Stomach smooth muscle (tissue), 2 donors: ENCODE results near the gene SH2D2A.
"Not testable (repeated sequence)": the region's sequence is repeated elsewhere in the genome, so short reads cannot be mapped to it uniquely, and the experiment has no call there.

Experiments used
- H3K27ac ChIP-seq: one replicate; pipeline ENCODE4 v1.7.0; 2013; ENCODE audit warnings: mild to moderate bottlenecking, low read length, inconsistent platforms
- H3K27me3 ChIP-seq, 2 donors: one replicate each; pipeline ENCODE4 v1.7.0; 2013; ENCODE audit warnings: low read length in 2 of 2; ENCODE audit not compliant: insufficient read depth in 2 of 2, control insufficient read depth in 1 of 2
- H3K36me3 ChIP-seq, 2 donors: one replicate each; pipeline ENCODE4 v1.7.0; 2013; ENCODE audit warnings: low read length in 2 of 2; ENCODE audit not compliant: control insufficient read depth in 2 of 2, insufficient read depth in 2 of 2
- H3K4me1 ChIP-seq: one replicate; pipeline ENCODE4 v1.7.0; 2013; ENCODE audit warnings: low read length; ENCODE audit not compliant: control insufficient read depth, insufficient read depth
- H3K4me3 ChIP-seq, 2 donors: one replicate each; pipeline ENCODE4 v1.7.0; 2013; ENCODE audit warnings: low read length in 2 of 2
- H3K9ac ChIP-seq, 2 donors: one replicate each; pipeline ENCODE4 v1.7.0; 2013; ENCODE audit warnings: low read length in 2 of 2, mild to moderate bottlenecking in 1 of 2
- H3K9me3 ChIP-seq, 2 donors: one replicate each; pipeline ENCODE4 v1.7.0; 2013; ENCODE audit warnings: low read length in 2 of 2; ENCODE audit not compliant: control insufficient read depth in 2 of 2
- donor health status: healthy.
- donor health status: Pancreatic carcinoma.

The SH2D2A gene

GRCh38 chr1:156767101-156767878 lies 49.4 kb downstream of the SH2D2A start, which contains the start of gene PRCC:
Gene PRCC (plus strand): TSS chr1:156767535. CDS start chr1:156767772, 237 bp downstream.
- Histone ChIP-seq H3K9me3 (no peaks in the 10 kb centered on the region), H3K27ac (peak within 1 kb of the TSS; percentile 95), H3K4me1 (peaks cover 39% of the 10 kb centered on the region), H3K9ac (peak within 1 kb of the TSS; percentile 99), H3K27me3 (no peaks in the 10 kb centered on the region), H3K36me3 (peaks cover 4 to 7% of the 10 kb centered on the region in 2 donors), H3K4me3 (peak within 1 kb of the TSS; percentile 97)

GRCh38 chr1:156766298-156767100 lies 50.1 kb downstream of the SH2D2A start:
- no peaks in the 10 kb centered on the region for H3K27me3 ChIP-seq
- peak overlapping the region; percentile 95 for H3K27ac ChIP-seq
- peaks cover 37% of the 10 kb centered on the region for H3K4me1 ChIP-seq

GRCh38 chr1:156765666-156766065 lies 51.0 kb downstream of the SH2D2A start:
- Histone ChIP-seq H3K27ac (no peak overlapping the region), H3K27me3 (no peaks in the 10 kb centered on the region), H3K36me3 (peaks cover 0 to 2% of the 10 kb centered on the region in 2 donors), H3K9ac (no peak overlapping the region), H3K9me3 (no peaks in the 10 kb centered on the region), H3K4me1 (peaks cover 28% of the 10 kb centered on the region), H3K4me3 (peak overlapping the region in 1 of 2 donors; percentile 97)

More at GRCh38 chr1:156766298-156767100, 50.1 kb downstream of the SH2D2A start:
- Histone ChIP-seq H3K9ac (peak overlapping the region; percentile 90 to 96), H3K36me3 (peaks cover 4 to 7% of the 10 kb centered on the region in 2 donors), H3K4me3 (peak overlapping the region; percentile 97), H3K9me3 (no peaks in the 10 kb centered on the region)

- H3K4me1 ChIP-seq: peaks cover 25% of the 10 kb centered on the region
- not testable (repeated sequence) for H3K27me3 ChIP-seq, H3K9me3 ChIP-seq, H3K36me3 ChIP-seq, H3K9ac ChIP-seq, H3K4me3 ChIP-seq, H3K27ac ChIP-seq
Observed at GRCh38 chr1:156765136-156765535, 51.5 kb downstream of the SH2D2A start.

- H3K27me3 ChIP-seq: no peaks in the 10 kb centered on the region
- H3K4me3 ChIP-seq: no peak overlapping the region
- no peaks in the 10 kb centered on the region for H3K36me3 ChIP-seq
- no peak overlapping the region for H3K9ac ChIP-seq
- H3K4me1 ChIP-seq: no peaks in the 10 kb centered on the region
- no peaks in the 10 kb centered on the region for H3K9me3 ChIP-seq
- H3K27ac ChIP-seq: no peak overlapping the region
Observed at GRCh38 chr1:156760796-156761104, 55.9 kb downstream of the SH2D2A start.

- Histone ChIP-seq H3K9ac (no peak overlapping the region), H3K9me3 (no peaks in the 10 kb centered on the region), H3K27ac (no peak overlapping the region), H3K4me3 (no peak overlapping the region), H3K36me3 (no peaks in the 10 kb centered on the region), H3K4me1 (no peaks in the 10 kb centered on the region), H3K27me3 (no peaks in the 10 kb centered on the region)
Observed at GRCh38 chr1:156760092-156760795, 56.4 kb downstream of the SH2D2A start.

GRCh38 chr1:156757572-156758253 lies 58.9 kb downstream of the SH2D2A start:
- not testable (repeated sequence) for H3K27me3 ChIP-seq, H3K9ac ChIP-seq, H3K4me1 ChIP-seq, H3K4me3 ChIP-seq, H3K9me3 ChIP-seq, H3K36me3 ChIP-seq, H3K27ac ChIP-seq

- peaks cover 12% of the 10 kb centered on the region for H3K4me1 ChIP-seq
- no peak overlapping the region for H3K27ac ChIP-seq
- H3K9me3 ChIP-seq: no peaks in the 10 kb centered on the region
- no peaks in the 10 kb centered on the region for H3K36me3 ChIP-seq
- H3K27me3 ChIP-seq: no peaks in the 10 kb centered on the region
- no peak overlapping the region for H3K9ac ChIP-seq
- H3K4me3 ChIP-seq: no peak overlapping the region
Observed at GRCh38 chr1:156756355-156756754, 60.3 kb downstream of the SH2D2A start.
